GM12864 (cell line): ENCODE measurements around the gene BRAF.
"Not testable (repeated sequence)": the region's sequence is repeated elsewhere in the genome, so short reads cannot be mapped to it uniquely, and the experiment has no call there.

Experiments
- DNase-seq: peaks from one replicate; pipeline ENCODE4 v3.0.0-alpha.2; 2011; ENCODE audit warnings: low read depth
- H3K4me3 ChIP-seq: 2 replicates; pipeline ENCODE4 v1.5.1; 2011; ENCODE audit warnings: mild to moderate bottlenecking, low read depth, low read length, control low read depth
- CTCF ChIP-seq: IDR thresholded peaks from 2 replicates; pipeline ENCODE4 v1.5.1; 2011; ENCODE audit warnings: low read depth, mild to moderate bottlenecking, moderate library complexity, low read length, control low read depth, inconsistent platforms; ENCODE audit errors: missing control alignments

BRAF gene

GRCh38 chr7:140726281-140726680 lies 198.4 kb downstream of the BRAF start:
- DNase-seq, result no peak
- peak; percentile 46 for TF ChIP-seq CTCF

GRCh38 chr7:140724706-140725105 lies 200.0 kb downstream of the BRAF start:
- TF ChIP-seq CTCF, result no peak
- DNase-seq, result no peak
- H3K4me3 ChIP-seq, result no peak overlapping the region

More at GRCh38 chr7:140726281-140726680, 198.4 kb downstream of the BRAF start:
- no peak overlapping the region for H3K4me3 ChIP-seq

GRCh38 chr7:140723574-140723973 lies 201.2 kb downstream of the BRAF start:
- no peak for DNase-seq
- no peak overlapping the region for H3K4me3 ChIP-seq
- no peak for TF ChIP-seq CTCF

- TF ChIP-seq CTCF, result no peak
- DNase-seq, result no peak
- H3K4me3 ChIP-seq, result no peak overlapping the region
Measured at GRCh38 chr7:140723006-140723405, 201.7 kb downstream of the BRAF start.

- H3K4me3 ChIP-seq, result no peak overlapping the region
- no peak for DNase-seq
- no peak for TF ChIP-seq CTCF
Measured at GRCh38 chr7:140722254-140722653, 202.5 kb downstream of the BRAF start.

GRCh38 chr7:140719721-140720120 lies 205.0 kb downstream of the BRAF start:
- no peak for DNase-seq
- TF ChIP-seq CTCF, result no peak
- H3K4me3 ChIP-seq, result no peak overlapping the region

GRCh38 chr7:140714331-140715040 lies 210.2 kb downstream of the BRAF start:
- no peak for DNase-seq
- TF ChIP-seq CTCF, result no peak
- H3K4me3 ChIP-seq, result no peak overlapping the region

GRCh38 chr7:140712392-140712791 lies 212.3 kb downstream of the BRAF start:
- not testable (repeated sequence) for DNase-seq

GRCh38 chr7:140708764-140709163 lies 216.0 kb downstream of the BRAF start:
- not testable (repeated sequence) for H3K4me3 ChIP-seq, DNase-seq

More at GRCh38 chr7:140712392-140712791, 212.3 kb downstream of the BRAF start:
- not testable (repeated sequence) for H3K4me3 ChIP-seq
